HG03025 (cell line): Measurements from ENCODE around the gene ADCY5.

Source experiments
- ATAC-seq: cut with Tn5 transposase; IDR thresholded peaks from one replicate; pipeline ENCODE4 v1.9.1; 2021; ENCODE audit warnings: mild to moderate bottlenecking, moderate library complexity; ENCODE audit not compliant: unreplicated experiment, low FRiP score

ADCY5 gene

GRCh38 chr3:123431007-123431657 is 17.8 kb downstream of the ADCY5 start:
- ATAC-seq, result no peak

GRCh38 chr3:123430266-123430665 is 18.6 kb downstream of the ADCY5 start:
- no peak for ATAC-seq

GRCh38 chr3:123429362-123430125 is 19.3 kb downstream of the ADCY5 start:
- ATAC-seq, result no peak

- ATAC-seq, result no peak
Observed at GRCh38 chr3:123424999-123425712, 23.7 kb downstream of the ADCY5 start.

GRCh38 chr3:123424321-123424998 is 24.4 kb downstream of the ADCY5 start:
- no peak for ATAC-seq

- ATAC-seq, result no peak
Observed at GRCh38 chr3:123423806-123424205, 25.1 kb downstream of the ADCY5 start.

- ATAC-seq, result no peak
Observed at GRCh38 chr3:123423031-123423430, 25.9 kb downstream of the ADCY5 start.

- no peak for ATAC-seq
Observed at GRCh38 chr3:123422457-123422856, 26.4 kb downstream of the ADCY5 start.

GRCh38 chr3:123421353-123422174 is 27.3 kb downstream of the ADCY5 start:
- no peak for ATAC-seq

GRCh38 chr3:123420416-123420968 is 28.4 kb downstream of the ADCY5 start:
- ATAC-seq, result no peak

- ATAC-seq, result no peak
Observed at GRCh38 chr3:123419850-123420297, 29.0 kb downstream of the ADCY5 start.

- ATAC-seq, result no peak
Observed at GRCh38 chr3:123419181-123419849, 29.6 kb downstream of the ADCY5 start.

- ATAC-seq, result no peak
Observed at GRCh38 chr3:123416647-123417046, 32.2 kb downstream of the ADCY5 start.

GRCh38 chr3:123416173-123416572 is 32.7 kb downstream of the ADCY5 start:
- no peak for ATAC-seq

- ATAC-seq, result no peak
Observed at GRCh38 chr3:123414973-123415775, 33.7 kb downstream of the ADCY5 start.

GRCh38 chr3:123412811-123413604 is 35.9 kb downstream of the ADCY5 start:
- no peak for ATAC-seq

GRCh38 chr3:123412076-123412475 is 36.8 kb downstream of the ADCY5 start:
- ATAC-seq, result no peak
